HG03354 (cell line): ENCODE data around the gene MBP.
"Not testable (repeated sequence)": the region's sequence is repeated elsewhere in the genome, so short reads cannot be mapped to it uniquely, and the experiment has no call there.

Experiments used
- ATAC-seq: cut with Tn5 transposase; IDR thresholded peaks from one replicate; pipeline ENCODE4 v1.9.1; 2021; ENCODE audit warnings: mild to moderate bottlenecking; ENCODE audit not compliant: unreplicated experiment, poor library complexity, severe bottlenecking

MBP gene

DNA sequence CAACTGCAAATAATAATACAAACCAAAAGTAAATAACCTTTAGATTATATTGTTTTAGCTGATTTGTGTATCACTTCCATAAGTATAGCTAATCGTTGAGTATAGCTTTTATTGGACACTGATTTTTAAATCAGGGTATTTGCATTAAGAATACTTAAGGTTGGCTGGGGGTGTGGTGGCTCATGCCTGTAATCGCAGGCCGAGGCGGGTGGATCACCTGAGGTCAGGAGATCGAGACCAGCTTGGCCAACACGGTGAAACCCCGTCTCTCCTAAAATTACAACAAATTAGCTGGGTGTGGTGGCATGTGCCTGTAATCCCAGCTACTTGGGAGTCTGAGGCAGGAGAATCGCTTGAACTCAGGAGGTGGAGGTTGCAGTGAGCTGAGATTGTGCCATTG, 188.2 kb downstream of the MBP start:
- not testable (repeated sequence) for ATAC-seq

DNA sequence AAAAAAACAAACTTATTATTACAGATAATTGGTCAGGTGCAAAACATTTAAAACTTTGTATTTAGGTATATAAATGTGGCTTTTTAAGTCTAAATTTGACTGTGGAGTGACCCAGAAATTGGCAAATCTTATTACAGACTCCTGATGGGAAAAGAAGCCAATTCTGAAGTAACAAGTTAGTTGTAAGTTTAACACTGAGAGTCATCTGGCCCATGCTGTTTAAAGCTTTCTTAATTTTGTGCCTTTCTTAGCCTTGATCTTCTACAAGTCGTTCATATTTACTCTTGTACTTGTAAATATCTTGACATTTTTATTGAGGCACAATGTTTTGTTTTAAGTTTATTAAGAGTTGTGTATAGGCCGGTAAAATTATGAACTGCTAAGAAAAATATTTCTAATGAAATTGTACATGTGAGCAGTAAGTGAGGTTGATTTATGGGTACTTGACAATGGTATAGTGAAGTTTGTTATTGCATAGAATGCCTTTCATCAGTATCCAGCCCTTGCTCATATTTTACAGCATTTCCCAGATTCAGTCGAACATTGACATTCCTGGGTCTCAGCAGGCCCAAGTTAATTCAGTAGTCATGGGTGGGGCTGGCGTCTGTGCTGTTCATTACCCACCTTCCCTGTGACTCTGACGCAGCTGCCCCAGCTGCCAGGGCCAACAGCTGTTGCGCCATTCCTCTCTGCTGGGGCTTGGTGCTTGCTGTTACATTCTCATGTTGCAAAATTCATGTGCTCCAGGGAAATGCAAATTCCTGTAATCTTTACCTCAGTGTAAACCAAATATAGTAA, 188.8 kb downstream of the MBP start:
- ATAC-seq, result no peak

DNA sequence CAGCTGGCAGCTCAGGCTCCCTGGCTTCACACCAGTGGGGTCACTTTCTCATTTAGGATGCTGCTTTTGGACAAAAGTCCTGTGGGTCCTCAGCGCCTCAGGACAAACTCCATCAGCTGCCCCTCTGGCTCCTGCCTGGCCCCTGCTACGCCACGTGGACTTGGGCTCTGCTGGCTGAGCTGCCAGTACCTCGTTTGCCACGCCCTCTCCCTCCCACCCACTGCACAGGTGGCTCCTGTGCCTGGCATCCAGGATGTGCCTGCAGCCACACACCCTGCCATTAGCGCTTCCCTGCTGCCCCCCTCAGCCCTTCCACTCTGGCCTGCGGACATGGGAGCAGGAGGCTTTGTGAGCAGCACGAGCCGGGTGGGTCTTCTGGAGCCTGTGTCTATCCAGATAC, 191.3 kb downstream of the MBP start:
- ATAC-seq, result no peak

DNA sequence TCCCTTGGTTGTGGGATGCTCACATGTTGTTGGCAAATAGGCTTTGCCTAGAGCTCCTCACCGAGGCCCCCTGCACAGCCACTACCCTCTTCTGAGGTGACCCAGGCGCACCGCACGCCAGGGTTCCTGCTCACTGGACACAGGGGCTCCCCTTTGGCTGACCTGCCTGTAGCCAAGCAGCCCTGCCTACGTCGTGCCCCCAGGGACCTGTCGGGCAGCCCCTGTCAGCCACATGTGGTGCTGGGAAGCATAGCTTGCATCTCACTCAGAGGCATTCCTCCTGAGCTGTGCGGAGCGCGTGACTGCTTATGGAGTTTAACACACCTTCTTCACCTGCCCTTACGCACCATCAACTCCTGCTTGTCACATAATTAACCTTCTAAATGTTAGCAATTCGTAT, 194.0 kb downstream of the MBP start:
- ATAC-seq, result no peak

DNA sequence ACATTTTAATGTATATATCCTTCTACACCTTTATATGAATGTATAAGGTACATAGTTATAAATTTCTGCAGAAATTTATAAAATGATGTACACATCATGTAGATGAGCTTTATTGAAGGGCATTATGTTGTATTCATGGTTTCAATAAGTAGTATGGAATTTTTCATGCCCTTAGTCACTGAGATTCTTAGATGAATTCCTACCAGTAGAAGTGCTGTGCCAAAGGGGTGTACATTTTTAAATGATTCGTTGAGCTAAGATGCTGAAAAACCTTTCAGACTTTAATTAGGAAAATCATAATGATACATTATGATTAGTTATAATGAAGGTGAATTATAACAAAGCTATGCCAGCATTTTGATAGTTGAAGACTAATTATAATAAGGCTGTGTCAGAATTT, 195.0 kb downstream of the MBP start:
- ATAC-seq, result no peak

DNA sequence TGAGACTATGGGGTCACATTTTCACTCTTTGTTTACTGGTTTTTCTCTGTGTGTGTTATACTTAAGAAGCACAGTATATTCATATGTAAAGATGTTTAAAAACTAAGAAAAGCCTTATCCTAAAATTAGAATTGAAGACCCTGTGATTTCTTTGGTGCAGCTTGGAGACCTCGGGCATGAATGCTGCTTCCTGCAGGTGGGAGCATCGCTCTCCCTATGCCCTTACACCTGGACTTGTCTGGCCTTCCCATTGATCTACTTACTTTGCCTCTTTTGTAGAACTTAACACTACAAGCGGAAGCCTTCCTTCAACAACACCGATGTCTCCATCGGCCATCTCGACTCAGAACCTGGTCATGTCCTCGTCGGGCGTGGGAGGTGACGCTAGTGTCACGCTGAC, 195.7 kb downstream of the MBP start:
- ATAC-seq, result no peak

DNA sequence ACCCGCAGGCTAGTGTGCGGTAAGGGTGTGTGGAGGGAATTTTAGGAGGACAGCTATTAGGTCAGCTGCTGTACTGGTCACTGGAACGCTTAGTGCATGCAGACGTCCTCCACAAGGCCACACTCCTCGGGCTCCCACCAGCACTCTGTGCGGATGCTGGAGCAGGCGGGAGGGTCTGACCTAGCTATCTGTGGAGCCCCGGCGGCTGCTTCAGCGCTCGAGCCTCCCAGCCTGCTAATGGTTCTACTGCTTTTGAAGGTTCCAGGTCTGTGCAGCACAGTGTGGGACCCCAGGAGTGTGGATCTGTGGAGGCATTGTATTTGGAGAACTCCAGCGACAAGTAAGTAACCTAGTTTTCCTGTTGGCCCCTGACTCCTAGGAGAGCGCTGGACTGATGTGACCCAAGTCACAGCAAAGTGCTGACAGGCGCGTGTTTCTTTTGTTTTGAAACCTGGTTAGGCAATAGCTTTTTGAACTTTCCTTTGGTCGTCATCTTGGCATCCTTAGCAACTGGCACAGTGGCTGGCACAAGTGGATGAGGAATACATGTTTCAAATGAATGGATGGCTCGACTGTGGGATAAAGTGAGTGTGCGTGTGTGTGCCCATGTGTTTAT, 196.8 kb downstream of the MBP start:
- no peak for ATAC-seq

DNA sequence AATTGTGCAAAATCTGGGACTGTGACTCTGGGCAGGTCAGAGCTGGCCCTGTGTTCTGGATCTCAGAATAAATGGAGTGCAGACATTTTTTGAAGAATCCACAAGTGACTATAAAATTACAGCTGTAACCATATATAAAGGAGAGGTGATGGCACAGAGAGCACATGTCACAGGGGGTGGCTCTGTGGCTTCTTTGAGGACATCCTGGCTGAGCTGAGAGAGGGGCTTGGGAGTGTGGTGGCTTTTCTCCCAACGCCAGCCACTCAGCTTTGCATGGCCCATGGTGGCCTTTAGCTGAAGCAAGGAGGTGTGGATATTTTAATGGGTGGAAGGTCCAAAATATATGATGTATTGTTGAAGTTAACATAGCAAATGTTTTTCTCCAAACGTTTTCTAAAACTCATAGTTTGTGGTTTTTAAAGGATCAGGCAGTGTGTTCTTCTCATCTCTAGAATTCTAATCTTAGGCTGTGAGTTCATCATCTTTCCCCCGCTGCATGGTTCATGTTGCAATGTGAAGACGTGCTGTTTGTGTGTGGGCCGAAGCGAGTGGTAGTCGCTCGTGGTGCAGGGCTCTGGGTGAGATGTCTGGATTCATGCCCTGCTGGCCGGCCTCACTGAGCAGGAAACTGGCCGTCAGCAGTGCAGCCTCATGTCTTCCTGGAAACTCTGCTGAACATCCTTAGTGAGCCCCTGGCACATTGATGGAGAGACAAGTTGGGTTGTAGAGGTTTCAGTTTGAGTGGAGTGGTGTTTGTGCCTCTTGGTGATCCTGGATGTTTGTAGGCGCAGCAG, 200.4 kb downstream of the MBP start:
- no peak for ATAC-seq

DNA sequence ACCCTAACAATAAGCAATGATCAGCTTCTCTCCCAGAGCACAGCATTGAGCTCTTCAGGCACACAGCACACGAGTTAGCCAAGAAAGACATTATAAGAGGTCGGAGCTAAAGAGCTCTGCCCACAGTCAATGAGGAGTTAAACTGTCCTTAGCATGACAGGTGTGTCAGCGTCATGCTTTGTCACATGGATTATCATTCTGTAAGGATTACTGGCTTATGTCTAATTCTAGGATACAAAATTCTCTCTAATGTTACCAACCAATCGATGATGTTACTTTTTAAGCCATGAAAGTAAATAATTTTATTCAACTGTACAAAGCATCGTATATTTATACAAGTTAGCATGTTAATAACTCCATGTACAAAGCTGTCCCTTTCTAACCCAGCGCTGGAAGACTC, 201.4 kb downstream of the MBP start:
- ATAC-seq, result no peak
